GM06990 (cell line): Measurements from ENCODE around the gene CPN1.

Source experiments
- DNase-seq: peaks from one replicate; pipeline ENCODE4 v3.0.0-alpha.2; 2011; ENCODE audit not compliant: insufficient read length; ENCODE audit errors: extremely low read depth
- H3K27me3 ChIP-seq: replicated peaks from 2 replicates; pipeline ENCODE4 v1.6.0; 2011; ENCODE audit warnings: low read length; ENCODE audit not compliant: control insufficient read depth, insufficient read depth
- H3K36me3 ChIP-seq: 2 replicates; pipeline ENCODE4 v1.5.1; 2011; ENCODE audit warnings: low read length; ENCODE audit not compliant: control insufficient read depth, insufficient read depth
- H3K4me3 ChIP-seq: replicated peaks from 2 replicates; pipeline ENCODE4 v1.5.1; 2011; ENCODE audit warnings: low read depth, mild to moderate bottlenecking, control low read depth, low read length
- CTCF ChIP-seq: IDR thresholded peaks from 2 replicates; pipeline ENCODE4 v1.5.1; 2011; ENCODE audit warnings: low read length, control low read depth, mild to moderate bottlenecking, inconsistent platforms; ENCODE audit not compliant: insufficient read depth, poor library complexity, severe bottlenecking

The CPN1 gene

GRCh38 chr10:100033766-100034418, 47.8 kb downstream of the CPN1 start:
- TF ChIP-seq CTCF: no peak
- H3K36me3 ChIP-seq: no peaks in the 10 kb centered on the region
- no peaks in the 10 kb centered on the region for H3K27me3 ChIP-seq
- no peak overlapping the region for H3K4me3 ChIP-seq
- DNase-seq: no peak

GRCh38 chr10:100027416-100027815, 54.3 kb downstream of the CPN1 start:
- Histone ChIP-seq H3K27me3 (no peaks in the 10 kb centered on the region), H3K4me3 (no peak overlapping the region), H3K36me3 (no peaks in the 10 kb centered on the region)
- no peak for TF ChIP-seq CTCF
- no peak for DNase-seq

- no peak for DNase-seq
- no peaks in the 10 kb centered on the region for H3K36me3 ChIP-seq
- no peaks in the 10 kb centered on the region for H3K27me3 ChIP-seq
- H3K4me3 ChIP-seq: no peak overlapping the region
- no peak for TF ChIP-seq CTCF
These were observed 56.1 kb downstream of the CPN1 start for GRCh38 chr10:100025576-100025975.

- no peak for TF ChIP-seq CTCF
- no peaks in the 10 kb centered on the region for H3K36me3 ChIP-seq
- H3K4me3 ChIP-seq: no peak overlapping the region
- DNase-seq: no peak
- no peaks in the 10 kb centered on the region for H3K27me3 ChIP-seq
These were observed 56.9 kb downstream of the CPN1 start for GRCh38 chr10:100024748-100025147.

DNA sequence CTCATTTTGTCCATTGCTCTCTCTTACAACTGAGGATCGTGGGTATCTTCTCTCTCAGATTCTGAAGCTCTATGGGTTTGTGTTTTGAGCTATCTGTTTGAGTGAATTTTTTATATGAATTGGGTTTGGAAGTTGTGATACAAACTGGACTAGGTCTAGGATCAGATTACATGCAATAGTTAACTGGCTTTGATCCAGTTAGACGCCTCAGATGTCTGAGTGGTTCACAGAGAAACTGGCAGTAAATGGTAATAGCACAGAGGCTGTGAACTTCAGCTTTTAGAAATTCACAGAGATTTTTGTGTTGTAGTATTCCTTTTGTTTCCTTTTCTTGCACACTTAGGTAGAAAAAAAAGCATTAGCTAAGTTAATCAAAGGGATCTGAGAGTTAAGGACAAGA, 59.3 kb downstream of the CPN1 start:
- Histone ChIP-seq H3K36me3 (no peaks in the 10 kb centered on the region), H3K4me3 (no peak overlapping the region), H3K27me3 (no peaks in the 10 kb centered on the region)
- TF ChIP-seq CTCF: no peak
- DNase-seq: no peak

DNA sequence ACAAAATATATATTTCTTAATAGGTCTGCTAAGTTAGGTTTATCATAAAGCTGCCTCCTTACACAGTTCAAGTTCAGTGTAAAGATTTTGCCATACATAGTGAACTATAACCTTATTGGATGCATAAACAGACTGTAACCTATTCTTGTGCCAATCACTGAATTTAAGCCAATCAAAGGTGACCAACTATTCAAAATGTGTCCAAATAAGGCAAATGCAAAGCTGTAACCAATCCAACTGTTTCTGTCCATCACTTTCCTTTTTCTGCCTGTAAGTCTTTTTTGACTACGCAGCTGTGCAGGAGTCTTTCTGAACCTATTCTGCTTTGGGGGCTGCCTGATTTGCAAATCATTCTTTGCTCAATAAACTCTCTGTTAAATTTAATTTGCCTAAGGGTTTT, 60.3 kb downstream of the CPN1 start:
- no peak for TF ChIP-seq CTCF
- H3K4me3 ChIP-seq: no peak overlapping the region
- H3K27me3 ChIP-seq: no peaks in the 10 kb centered on the region
- peak; percentile 59 for DNase-seq
- H3K36me3 ChIP-seq: no peaks in the 10 kb centered on the region
